Measurements from ENCODE around the gene ARHGEF7.

The ARHGEF7 gene

DNA sequence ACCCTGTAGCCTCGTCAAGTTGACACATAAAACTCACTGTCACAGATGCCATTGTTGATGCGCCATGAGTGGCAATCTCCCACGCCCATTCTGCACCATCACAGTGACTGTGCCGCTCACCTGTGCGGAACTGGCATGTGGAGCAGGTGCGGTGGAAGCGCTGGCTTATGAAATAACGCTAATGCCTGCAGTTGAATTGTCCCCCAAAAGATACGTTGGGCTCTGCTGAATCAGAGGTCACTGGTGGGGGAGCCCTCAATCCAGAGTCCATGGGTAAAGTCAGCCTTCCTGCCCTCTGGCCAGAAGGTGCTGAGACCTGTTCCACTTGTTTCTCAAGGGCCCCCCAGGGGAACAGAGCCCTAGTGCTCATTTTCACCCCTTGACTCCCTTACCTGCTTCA is 2.9 kb upstream of the ARHGEF7 start:
- DNase-seq: no peak

DNA sequence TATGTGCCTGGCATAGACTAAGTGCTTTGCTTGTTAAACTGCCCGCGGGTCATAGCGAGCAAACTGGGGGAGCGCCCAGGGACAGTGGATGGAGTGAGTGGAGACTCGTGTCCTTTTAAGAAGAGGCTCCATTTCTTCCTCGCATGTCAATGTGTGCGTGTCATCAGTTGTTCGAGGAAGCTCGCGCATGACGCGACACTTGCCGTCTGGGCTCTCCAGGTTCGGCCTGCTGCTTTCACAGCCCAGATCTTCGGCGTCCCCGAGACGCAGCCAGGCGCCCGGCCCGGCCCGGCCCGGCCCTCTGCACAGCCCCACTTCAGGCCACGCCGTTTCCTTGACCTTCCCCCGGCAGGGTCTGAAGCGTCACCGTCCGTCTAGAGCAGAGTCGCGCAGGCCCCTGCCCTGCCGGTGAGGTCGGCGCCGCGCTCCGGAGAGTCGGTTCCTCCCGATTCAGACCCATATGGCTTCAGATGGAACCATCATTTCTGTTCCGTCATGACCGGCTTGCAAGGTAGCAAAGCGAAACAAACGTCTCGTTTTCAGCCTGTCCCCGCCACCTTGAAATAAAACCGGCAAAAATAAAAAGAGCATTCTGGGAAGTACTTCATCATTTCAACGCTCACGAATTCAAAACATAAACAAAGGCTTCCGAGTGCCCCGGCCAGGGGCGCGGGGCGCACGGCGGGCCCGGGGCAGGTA is 599 bp upstream of the ARHGEF7 start:
- DNase-seq: peak; percentile 36

DNA sequence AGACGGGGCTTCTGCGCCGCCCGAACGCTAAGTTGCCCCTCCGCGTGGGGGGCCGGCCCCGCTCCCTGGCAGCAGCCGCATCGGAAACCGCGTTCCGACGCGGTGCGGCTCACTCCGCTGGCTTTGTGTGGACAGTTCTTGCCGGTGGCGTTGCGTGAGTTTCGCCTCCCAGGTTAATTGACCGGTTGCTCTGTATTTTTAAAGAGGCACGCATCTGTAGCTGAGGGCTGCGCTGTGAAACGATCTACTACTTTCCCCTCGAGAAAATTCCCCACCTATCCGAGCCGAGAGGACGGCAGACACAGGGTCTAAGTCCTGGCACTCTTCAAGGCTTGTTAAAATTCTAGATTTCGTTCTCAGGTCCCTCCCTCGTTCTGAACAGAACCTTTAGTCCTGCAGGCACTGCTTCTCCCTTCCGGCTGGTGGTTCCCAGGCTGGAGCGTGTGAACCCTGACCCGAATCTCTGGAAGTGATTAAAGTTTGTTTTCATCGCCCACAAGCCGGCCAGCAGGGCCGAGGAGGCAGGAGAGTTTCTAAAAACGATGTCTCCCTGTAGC is 933 bp downstream of the ARHGEF7 start:
- no peak for DNase-seq

DNA sequence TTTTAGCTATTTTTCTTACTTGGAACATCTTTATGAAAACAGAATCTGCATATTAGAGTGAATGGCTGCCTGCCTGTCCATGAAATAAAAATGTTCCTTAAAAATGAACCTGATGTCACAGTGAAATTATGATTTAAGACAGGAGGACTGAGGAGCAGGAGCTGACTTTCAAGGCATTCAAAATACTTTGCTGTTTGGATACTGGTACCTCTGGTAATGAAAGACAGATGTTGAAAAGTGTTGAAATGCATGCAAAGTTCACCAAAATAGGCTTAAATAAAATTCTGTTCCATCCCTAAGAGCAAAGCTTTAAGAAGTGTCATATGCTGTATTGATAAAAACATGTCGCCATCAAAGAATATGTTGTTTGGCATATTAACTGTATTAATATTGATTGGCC is 1.7 kb downstream of the ARHGEF7 start:
- DNase-seq: no peak

DNA sequence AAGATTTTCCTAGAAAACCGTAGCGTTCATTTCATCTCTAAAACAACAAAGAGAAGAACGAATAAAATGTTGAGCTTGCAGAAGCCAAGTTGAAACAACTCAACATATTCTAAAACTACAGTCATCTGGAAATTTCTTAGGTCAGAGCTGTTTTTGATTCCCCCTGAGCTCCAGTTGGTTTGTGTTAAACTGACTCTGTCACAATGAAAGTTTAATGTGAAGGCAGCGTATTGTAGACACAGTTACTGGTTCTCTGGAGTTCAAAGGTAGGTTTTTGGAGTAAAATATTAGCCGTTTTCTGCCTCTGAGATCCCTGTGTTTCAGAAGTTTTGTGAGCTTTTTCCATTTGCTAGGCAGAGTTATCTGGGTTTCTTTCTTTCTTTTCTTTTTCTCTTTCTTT is 2.2 kb downstream of the ARHGEF7 start:
- DNase-seq: no peak

DNA sequence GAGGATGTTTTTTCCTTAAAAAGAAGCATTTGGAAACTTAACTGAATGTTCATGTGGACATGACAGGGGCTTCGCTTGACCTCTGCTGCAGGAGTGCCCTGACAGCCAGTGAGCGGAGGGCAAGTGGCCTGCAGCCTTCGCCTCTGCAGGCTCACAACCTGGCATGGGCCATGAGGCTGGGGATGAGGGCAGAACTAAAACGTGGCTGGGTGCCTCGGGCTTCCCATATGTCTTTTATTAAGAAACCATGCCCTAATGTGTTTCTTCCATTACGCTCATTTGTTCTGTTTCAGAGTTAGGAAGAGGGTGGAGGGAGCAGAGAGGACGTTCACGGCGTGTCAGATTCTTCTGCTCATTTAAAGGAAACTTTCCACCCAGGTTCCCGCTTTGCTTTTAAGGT is 2.9 kb downstream of the ARHGEF7 start:
- DNase-seq: no peak

DNA sequence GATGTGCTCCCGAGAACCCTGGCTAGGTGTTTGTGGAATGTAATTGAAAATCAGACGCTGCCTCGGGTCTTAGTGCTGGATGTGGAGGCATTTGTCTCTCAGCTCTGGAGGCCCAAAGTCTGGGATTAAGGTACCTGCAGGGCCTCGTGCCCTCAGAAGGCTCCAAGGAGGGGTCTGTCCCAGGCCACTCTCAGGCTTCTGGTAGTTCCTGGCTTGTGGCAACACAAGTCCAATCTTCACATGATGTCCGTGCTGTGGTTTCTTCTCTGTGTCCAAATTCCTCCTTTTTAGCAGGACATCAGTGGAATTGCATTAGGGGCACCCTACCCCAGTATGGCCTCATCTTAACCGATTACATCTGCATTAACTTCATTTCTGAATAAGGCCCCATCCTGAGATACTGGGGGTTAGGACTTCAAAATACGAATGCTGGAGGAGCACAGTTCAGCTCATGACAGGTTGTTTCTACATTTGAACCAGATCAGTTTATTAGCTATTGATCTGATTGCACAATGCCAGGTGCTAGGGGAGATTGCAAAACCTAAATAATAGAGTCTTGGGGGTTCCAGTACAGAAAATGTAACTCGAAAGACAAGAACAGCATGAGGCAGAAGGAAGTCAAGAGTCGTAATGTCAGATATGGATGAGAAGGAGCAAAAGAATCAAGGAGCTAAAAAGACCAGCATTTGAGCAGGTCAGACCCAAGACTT is 3.9 kb downstream of the ARHGEF7 start:
- no peak for DNase-seq

DNA sequence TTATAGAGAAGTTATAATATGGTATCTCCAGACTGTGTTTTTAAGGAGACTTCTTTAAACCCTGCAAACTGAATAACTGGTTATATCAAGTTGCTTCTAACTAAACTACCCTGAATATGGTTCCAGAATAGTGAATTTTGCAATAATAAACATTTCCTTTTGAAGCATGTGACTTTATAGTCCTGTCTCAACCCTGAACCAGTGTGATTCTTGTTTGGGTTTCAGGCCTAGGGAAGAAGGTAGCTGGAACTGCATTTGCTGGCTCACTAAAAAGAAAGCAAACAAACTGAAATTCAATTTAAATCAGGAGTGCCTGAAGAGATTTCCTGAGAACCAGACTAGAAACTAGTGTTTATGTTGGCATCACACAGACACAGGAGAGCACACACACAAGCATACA is 4.9 kb downstream of the ARHGEF7 start:
- DNase-seq: no peak

DNA sequence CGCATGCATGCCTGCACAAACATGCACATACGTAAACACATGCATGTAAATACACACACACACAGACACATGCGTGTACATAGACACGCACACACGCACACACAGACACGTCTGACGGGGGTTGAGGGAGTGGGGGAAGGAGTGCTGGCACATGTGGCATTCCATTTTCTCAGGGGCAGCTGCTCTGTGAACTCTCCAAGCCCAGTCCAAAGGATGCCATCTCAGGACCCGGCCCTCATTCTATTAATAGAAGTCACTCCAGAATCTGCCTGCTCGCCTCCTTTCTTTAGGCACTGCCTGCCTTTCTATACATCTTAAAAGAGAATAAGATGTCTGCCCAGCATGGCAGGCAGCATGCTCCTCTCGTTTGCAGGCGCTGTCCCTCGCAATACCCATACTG is 5.3 kb downstream of the ARHGEF7 start:
- no peak for DNase-seq

DNA sequence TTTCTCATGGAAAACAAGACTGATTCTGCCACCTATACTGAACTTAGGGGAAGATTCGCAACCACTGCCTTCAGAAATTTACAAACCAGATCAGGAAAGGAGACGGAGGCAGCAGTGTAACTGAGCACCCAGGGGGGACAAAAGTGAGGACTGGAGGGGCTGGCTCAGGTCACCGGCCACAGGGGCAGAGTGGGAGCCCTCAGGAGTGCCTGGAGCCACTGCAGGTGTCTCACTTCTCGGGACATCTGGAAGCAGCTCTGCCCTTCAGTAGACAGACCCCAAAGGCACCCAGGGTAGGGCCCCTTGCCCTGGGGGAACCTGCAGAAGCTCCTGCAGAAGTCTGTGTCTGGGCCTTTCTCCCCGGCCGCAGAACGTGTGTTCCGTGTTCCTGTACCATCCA is 5.8 kb downstream of the ARHGEF7 start:
- DNase-seq: no peak

DNA sequence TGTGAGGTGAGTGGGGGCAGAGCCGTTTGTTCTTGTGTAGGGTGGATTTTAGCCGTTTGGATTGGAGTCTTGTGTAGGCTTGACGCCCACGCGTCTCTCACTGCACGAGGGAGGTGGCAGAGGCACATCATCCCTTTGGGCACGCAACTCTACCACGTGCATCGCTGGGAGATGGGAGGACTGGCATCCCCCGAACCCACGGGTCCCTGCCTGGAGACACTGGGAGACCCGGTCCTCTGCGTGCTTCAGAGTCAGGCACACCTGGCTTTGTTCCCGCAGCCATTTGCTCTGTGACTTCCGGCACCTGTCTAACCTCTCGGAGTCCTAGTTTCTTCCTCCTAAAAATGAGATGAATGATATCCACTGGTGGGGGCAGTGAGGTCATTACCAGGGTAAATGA is 6.4 kb downstream of the ARHGEF7 start:
- DNase-seq: no peak

DNA sequence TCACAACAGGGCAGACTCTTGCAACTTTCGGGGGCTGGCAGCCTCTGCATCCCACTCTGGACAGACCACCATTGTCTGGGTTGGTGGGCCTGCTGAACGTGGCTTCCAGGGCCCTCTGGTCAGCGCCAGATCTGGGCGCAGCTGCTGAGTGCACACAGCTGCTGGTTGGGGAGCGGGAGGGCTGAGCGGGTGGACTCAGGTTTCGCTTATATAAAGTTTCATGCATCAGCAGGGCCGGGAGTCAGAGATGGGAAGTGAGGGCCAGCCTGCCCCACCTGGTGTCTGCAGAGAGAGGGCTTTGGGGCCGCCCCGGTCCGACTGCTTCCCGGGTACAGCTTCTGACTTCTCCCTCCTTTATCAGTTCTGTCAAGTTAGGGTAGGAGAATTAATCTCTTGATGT is 6.9 kb downstream of the ARHGEF7 start:
- peak; percentile 70 for DNase-seq

DNA sequence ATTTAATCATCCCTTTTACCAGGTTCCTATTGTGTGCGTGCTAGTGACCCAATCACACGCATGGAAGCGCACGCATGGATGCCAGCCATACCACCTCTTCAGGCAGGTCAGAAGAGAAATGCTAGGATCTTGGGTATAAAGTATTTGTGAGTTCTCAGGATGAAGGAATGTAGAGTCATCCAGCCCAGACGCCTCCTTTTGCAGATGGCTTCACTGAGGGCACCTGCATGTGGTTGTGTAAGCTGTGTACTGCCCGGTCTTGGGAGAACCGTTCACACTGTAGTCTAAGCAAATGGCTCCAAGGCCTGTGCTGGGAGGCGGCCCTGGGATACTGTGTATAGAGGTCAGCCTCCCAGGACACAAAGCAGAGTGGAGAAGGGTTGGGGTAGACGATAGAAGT is 7.5 kb downstream of the ARHGEF7 start:
- no peak for DNase-seq

DNA sequence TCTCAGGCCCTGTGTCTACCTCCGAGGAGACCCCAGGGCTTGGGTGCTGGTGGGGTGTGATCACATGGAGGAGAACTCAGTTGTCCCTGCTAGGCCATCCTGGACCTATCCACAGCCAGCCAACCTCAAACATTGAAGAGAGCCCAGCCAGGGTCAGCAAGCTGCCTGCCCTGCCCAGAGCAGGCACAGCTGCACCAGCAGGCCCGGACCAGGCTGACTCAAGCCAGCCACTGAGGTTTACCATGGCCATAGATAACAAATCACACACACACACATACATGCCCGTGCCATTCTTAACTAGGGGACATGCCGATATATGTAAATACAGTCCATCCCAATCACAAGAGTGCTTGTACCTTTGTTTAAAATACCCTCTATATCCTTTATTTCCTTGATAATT is 8.1 kb downstream of the ARHGEF7 start:
- DNase-seq: no peak

DNA sequence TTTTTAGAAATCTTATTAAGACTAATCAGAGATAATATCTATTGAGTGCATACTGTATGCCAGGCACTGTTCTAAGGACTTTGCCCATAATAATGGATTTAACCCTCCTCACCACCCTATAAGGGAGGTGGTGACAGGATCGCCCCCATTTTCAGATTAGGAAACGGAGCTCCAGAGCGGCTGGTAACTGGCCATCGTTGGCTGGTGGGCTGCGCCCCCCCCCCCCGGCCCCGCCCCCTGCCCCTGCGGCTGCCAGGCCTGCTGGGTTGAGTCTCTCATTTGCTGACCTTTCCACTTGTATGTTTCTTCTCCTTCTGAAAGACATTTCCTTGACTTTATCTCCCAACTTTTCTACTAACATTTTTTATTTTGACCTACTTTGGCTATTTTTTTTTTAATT is 8.5 kb downstream of the ARHGEF7 start:
- no peak for DNase-seq

DNA sequence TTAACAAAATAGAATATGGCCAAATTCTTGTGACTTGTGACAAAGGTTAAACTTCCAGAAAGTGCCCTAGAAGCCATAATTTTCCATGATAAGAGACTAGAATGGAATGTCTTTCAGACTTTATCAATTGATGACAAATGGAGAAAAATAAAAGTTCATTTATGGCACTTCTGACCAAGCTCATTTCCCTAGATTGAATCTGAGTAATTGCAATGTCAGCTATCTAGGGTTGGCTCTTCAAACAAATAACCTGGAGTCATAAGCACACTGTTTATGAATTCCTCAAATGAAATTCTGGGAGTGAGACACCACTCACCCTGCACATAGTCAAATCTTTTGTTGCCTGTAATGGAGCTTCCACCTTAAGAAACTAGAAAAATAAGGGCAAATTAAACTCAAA is 11.4 kb downstream of the ARHGEF7 start:
- DNase-seq: no peak

DNA sequence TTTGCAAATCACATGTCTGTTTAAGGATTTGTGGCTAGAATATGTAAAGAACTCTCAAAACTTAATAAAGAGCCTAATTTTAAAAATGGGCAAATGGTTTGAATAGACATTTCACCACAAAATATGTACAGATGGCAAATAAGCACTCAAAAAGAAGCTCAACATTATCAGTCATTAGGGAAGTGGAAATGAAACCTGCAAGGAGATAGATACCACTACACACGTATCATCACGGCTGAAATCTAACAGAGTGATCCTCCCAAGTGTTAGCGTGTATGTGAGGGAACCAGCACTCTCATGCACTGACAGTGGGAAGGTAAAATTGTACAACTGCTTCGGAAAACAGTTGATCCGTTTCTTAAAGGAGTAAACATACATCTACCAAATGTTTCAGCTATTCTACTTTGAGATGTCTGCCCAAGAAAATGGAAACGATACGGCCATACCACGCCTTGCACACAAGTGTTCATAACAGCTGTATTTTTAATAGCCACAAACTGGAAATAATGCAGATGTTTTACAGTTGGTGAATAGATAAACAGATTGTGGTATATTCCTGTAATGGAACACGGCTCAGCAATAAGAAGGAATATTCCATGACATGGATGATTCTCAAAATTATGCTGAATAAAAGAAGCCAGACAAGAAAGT is 14.5 kb downstream of the ARHGEF7 start:
- no peak for DNase-seq

DNA sequence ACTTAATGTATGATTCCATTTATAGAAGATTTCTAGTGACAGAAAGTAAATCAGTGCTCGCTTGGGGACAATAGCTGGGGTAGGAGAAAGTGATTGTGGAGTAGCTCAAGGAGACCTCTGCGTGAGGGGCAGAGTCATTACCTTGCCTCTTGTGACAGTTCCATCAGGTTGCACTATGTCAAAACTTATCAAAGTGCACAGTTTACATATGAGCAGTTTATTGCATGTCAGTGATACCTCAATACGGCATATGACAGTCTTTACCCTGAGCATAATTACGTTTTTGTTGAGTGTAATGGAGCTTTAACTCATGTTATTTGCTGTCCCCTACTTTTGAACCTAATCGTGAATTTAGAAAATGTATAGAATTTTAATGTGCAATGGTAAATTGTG is 15.0 kb downstream of the ARHGEF7 start:
- DNase-seq: no peak

DNA sequence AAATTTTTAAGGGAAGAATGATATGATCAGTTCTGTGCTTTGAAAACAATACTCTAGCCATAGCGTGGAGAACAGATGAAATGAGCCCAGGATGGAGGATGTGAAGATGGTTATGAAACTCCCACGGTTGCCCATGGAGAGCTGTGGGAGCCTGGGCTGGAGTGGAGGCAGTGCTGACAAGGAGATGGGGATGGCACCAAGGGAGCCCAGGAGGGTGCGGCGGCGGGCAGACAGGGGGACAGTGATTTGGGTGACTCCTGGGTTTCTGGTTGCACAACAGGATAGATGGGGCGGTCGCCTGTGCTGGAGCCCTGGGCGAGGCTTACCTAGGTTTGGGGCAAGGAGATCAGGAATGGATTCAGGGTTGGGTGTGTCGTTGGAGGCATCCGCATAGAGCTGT is 15.9 kb downstream of the ARHGEF7 start:
- DNase-seq: no peak

DNA sequence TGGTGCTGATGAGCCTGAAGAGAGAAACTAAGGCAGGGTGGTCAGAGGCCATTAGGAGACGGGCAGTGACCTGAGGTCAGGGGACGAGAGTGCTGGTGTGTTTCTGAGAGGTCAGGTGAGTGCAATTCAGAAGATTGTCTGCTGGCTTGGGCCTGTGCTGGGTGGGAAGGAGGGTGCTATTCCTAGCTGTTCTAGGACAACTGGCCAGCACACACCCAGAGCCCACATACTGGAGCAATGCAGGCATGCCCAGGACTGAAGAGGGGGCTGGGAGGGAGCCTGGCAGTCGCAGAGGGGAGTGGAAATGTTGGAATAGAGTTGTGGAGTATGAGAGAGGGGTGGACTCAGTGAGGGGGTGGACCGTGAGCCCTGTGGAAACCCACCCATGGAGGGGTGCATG is 16.5 kb downstream of the ARHGEF7 start:
- DNase-seq: no peak

DNA sequence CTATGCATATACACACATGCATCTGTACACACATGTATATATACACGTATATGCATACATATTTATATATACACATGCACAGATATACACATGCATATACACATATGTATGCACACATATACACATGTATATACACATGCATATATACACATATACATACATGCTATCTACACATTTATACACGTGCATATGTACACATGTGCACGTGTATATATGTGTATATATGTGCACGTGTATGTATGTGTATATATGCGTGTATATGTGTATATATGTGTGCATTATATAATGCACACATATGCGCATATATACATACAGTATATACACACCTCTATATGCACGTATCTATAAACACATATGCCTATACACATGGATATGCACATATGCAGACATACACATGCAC is 17.8 kb downstream of the ARHGEF7 start:
- no peak for DNase-seq

DNA sequence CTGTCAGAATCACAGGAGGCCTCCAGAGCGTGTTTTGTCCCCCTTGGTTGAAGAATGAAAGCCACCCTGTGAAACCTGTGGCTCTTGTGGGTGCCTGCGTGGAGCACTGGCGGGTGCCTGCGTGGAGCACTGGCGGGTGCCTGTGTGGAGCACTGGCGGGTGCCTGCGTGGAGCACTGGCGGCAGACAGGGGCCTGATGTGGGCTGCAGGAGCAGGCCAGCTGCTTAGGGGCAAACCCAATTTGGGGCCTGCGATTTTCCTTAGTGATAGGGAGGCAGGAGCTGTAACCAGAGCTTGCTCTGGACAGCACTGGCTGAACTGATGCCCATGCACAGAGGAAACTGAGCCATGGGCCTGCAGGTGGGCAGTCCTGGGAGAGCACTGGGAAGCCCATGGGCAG is 24.3 kb downstream of the ARHGEF7 start:
- no peak for DNase-seq

DNA sequence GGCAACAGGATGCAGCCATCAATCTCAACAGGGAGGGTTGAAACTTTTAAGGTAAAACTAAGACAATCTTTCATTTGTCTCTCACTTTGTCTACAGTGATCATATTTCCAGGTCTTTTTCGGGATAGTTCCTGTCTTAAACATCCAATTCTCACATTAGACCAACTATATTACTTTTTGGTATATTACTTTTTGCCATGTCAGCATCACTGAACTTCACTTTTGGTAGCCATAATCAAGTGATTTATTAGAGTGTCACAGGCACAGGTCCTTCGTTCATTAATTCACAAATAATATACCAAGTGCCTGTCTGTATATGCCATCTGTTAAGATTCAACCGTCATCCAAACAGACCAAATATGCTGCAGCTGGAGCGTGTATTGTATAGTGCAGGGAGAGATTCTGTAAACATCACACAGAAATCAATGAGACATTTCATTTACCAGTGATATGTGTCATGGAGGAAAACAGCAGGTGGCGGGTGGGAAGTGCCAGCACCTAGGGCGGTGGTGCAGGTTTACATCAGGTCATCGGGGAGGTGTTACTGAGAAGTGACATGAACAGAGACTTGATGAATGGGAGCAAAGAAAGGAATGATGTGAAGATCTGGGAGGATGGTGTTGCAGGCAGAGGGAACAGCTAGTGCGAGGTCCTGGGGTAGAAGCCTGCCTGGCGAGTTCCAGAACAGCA is 24.9 kb downstream of the ARHGEF7 start:
- DNase-seq: peak; percentile 66
